GM19240 (cell line): ENCODE measurements around the gene RET.
"Not testable (repeated sequence)": the region's sequence is repeated elsewhere in the genome, so short reads cannot be mapped to it uniquely, and the experiment has no call there.

Experiments
- DNase-seq: peaks from one replicate; pipeline ENCODE4 v3.0.0; 2011; ENCODE audit warnings: low spot score; ENCODE audit not compliant: insufficient read length

Gene RET

GRCh38 chr10:43077421-43078171 is 727 bp downstream of the RET start:
- no peak for DNase-seq

- DNase-seq, result no peak
Observed at GRCh38 chr10:43078175-43078985, 1.5 kb downstream of the RET start.

GRCh38 chr10:43078986-43079273 is 2.1 kb downstream of the RET start:
- DNase-seq, result peak; percentile 47

DNA sequence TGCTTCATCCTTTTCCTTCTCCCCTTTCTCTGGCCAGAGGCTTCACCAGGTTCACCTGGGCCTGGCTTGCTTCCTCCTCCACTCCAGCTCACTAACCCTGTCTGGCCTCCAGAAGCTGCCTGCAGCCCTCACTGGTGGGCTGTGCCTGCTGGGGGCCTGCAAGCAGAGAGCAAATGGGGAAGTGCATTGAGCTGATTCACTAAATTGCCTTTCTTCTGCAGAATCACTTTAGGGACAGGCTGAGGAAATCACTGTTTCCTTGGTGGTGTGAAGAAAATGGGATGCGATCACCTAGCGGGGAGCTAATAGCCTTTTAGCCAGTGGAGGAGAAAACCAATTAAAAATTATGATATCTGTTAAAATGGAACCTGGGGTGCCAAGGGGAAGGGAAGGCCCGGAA is 3.0 kb downstream of the RET start:
- DNase-seq, result no peak

DNA sequence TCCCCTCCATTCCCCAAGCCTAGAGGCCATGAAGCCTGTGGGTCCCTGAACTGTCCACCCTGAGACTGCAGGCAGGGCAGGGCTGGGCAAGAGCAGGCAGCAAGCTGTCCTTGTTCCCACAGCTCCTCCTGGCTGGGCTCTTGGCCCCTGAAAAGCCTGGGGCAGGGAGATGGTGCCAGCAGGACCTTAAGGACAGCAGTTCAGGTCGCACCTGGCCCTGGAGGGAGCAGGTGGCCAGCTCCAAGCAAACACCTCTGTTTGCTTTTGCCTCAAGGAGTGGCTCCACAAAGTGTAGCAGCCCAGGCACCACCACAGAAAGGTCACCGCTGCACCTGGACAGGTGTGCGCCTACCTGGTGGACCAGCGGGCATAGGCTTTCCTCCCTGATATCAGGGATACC is 5.2 kb downstream of the RET start:
- no peak for DNase-seq

GRCh38 chr10:43082746-43083145 is 5.9 kb downstream of the RET start:
- DNase-seq, result no peak

- DNase-seq, result no peak
Observed at GRCh38 chr10:43083764-43084163, 6.9 kb downstream of the RET start.

DNA sequence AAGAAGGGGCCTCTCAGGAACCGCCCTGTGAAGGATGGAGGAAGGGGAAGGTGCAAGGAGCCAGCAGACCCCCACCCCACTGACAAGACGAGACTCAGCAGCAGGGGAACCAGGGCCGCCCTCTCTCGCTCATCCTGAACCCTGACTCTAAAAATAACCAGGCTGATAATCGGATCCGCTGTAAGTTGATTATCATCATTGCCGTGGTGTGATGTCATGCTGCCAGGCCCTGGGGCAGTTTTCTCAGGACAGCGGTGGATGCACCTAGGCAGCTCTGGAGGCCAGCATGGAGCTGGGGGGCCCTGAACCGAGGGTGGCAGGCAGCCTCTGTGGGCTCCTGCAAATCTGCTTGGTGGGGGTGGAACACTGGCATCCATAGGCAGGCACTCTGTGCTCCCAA is 7.9 kb downstream of the RET start:
- DNase-seq, result no peak

- no peak for DNase-seq
Observed at GRCh38 chr10:43086321-43086942, 9.6 kb downstream of the RET start.

- DNase-seq, result no peak
Observed at GRCh38 chr10:43089519-43089918, 12.7 kb downstream of the RET start.

GRCh38 chr10:43090188-43090587 is 13.3 kb downstream of the RET start:
- DNase-seq, result no peak

DNA sequence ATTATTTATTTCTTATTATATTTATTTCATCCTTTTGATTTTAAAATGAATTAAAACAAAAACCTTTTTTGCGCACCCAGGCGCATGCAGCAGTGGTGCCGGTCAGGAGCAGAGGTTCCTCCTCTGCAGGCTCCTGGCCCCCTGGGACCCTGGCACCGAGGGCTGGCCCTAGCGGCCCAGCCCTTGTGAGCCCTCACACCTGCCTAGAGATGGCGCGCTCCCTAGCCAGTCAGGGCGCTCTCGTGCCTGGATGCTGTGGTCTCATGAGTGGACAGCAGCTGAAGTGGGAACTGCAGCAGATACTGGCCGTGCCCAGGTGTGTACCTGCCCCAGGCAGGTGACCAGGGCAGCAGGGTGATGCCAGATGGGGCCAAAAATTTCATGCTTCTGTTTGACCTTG is 13.8 kb downstream of the RET start:
- DNase-seq, result no peak

DNA sequence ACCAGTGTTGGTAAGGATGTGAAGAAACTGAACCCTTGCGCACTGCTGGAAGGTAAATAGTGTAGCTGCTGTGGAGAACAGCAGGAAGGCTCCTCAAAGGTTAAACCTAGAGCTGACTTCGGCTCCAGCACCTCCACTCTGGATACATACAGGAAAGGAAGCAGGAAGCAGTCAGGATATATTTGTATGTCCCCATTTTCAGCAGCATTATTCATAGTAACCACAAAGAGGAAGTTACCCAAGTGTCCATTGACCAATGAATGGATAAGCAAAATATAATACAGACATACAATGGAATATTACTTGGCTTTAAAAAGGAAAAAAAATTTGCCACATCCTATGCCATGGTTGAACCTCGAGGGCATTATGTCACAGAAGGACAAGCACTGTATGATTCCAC is 15.0 kb downstream of the RET start:
- no peak for DNase-seq

- no peak for DNase-seq
Observed at GRCh38 chr10:43093423-43094076, 16.7 kb downstream of the RET start.

DNA sequence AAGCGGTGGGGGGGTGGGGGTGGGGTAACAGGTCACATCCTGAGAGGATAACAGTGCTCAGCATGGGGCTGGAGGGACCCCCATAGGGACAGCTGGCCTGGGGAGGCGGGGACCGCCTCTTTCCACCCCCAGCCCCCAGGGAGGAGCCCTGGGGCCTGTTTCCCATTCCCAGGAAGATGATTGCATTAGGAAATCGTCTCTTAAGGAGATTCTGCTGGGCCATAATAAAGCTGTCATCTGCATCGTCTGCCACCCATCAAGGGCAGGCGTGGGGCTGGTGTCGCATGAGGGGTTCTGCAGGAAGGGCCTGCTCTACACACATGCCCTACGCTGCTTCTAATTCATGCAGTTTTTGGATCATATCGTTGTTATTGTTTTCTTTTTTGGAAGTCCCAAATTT is 17.2 kb downstream of the RET start:
- no peak for DNase-seq

- DNase-seq, result not testable (repeated sequence)
Observed at GRCh38 chr10:43099339-43099738, 22.5 kb downstream of the RET start.

DNA sequence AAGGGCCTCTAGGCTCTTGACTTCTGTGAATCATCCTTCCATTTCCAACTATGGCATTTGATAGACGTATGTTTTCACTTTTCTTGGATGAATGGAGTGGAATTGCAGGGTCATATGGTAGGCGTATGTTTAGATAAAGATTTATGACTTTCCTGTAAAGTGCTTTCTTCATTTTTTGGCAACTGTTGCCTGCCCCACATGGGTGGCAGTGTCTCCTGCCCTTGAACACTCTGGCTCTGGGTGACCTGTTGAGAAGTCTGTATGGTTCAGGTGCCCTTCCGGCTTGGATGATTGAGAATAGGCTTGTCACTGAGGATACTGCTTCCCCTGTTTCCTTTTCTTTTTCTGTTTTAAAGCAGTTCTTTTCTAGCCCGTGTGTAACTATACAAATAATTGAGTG is 23.1 kb downstream of the RET start:
- DNase-seq, result no peak

GRCh38 chr10:43100366-43100765 is 23.5 kb downstream of the RET start:
- DNase-seq, result no peak

DNA sequence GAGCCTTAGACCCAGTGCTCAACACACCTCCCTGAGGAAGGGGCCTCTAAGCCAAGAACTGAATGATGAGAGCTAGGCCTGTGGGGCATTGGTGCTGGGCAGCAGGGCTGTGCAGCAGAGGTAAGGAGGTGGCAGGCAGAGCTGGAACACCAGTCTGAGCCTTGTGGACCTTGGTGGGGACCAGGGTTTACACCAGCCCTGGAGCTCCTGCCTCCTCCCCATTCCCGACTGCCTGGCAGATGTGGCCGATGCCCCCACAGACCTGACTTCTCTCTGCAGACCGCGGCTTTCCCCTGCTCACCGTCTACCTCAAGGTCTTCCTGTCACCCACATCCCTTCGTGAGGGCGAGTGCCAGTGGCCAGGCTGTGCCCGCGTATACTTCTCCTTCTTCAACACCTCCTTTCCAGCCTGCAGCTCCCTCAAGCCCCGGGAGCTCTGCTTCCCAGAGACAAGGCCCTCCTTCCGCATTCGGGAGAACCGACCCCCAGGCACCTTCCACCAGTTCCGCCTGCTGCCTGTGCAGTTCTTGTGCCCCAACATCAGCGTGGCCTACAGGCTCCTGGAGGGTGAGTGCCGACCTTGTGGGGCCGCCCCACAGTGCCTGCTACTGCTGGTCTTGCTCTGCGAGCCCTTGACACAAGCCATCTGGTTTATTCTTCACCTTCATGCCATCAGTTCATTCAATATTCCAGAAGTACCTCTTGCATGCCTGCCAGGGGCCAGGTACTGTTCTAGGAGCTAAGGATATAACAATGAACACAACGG is 25.4 kb downstream of the RET start:
- DNase-seq, result no peak

DNA sequence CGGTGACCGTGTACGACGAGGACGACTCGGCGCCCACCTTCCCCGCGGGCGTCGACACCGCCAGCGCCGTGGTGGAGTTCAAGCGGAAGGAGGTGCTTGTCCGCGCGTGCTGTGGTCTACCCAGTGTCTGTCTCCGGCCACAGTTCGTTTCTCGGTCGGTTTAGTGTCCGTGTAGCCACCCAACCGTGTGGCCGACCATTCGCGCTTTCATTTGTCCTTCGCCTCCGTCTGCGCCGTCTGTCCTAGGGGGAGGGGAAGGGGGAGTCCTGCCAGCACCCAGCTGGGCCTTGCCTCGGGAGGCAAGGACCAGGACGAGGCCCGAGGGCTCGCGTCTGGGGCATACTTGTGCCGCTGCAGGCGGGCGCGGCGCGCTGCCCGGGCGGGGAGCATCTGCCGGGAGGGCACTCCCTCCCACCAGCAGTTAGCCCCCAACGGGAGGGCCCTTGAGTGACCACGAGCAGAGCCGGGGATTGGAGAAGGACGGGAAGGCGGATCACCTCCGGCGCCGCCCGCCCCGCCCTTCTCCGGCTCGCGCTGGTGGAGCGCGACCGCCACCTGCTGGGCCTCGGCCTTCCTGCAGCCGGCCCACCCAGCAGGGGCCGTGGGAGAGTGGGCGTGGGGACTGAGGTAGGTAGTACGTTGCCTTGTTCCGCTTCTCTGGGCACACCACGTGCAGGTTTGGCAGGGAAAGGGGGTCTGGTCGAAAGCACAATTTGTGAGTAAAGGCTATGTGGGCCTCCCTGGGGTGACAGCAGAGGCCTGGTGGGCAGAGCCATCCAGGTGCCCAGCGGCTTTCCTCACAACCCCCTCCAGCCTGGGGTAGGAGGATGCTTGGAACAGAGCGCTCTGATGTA is 28.5 kb downstream of the RET start:
- DNase-seq, result peak; percentile 81

DNA sequence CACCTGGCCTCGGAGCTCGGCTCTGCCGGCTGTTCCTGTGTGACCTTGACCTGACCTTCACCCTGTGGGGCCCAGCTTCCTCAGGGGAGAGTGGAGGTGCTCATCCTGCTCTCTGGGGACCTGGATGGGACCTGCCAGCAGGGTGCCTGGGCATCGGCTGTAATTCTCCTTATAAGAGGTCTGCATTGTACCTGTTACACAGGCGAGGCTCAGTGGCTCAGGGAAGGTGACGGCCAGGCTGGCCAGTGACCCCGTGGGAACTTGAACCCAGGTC is 29.0 kb downstream of the RET start:
- DNase-seq, result no peak
